WI38 (cell line): ENCODE results near the gene SRCIN1.

Source experiments
- H3K4me3 ChIP-seq: 2 replicates; pipeline ENCODE4 v1.5.1; 2011; ENCODE audit warnings: low read depth, mild to moderate bottlenecking, control low read depth, low read length
- TF ChIP-seq, protein P1 (sequence below): IDR thresholded peaks from 2 replicates; pipeline ENCODE4 v1.5.1; 2012; ENCODE audit warnings: low read depth, mild to moderate bottlenecking, control low read depth, low read length

SRCIN1 gene

DNA sequence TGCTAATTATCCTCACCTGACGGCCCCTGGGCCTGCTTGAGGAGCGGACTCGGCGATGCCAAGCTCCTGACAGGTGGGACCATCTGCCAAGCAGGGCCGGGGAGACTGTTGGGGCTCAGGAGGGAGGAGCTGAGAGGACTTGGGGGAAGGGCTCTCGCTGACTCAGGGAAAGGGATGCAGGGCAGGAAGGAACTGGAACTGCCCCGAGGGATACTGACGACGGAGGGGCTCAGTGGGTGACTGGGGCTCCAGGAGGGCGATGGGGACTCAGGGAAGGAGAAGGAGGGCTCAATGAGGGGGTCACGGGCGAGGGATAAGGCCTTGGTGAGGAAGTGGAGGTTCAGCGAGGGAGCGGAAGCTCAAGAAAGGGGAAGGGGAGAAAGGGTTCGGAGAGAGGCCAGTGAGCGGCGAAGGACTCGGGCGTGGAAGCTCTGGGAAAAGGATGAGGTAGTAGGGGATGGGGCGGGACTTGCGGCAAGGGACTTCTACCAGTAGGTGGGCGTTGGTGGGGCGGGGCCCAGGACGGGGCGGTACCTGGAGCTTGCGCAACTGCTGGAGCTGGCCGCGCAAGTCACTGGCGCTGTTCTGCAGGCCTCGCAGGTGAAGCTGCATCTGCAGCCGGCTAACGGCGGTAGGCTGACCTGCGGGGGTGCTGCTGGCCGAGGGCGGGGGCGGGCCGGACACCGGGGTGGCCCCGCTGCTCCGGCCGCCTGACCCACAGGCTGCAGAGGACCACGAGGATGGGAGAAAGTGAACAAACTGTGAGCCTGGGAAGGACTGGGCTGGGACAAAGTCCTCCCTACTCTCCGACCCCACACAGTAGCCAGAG, 46.5 kb downstream of the SRCIN1 start:
- no peak overlapping the region for H3K4me3 ChIP-seq
- TF ChIP-seq, protein P1, sequence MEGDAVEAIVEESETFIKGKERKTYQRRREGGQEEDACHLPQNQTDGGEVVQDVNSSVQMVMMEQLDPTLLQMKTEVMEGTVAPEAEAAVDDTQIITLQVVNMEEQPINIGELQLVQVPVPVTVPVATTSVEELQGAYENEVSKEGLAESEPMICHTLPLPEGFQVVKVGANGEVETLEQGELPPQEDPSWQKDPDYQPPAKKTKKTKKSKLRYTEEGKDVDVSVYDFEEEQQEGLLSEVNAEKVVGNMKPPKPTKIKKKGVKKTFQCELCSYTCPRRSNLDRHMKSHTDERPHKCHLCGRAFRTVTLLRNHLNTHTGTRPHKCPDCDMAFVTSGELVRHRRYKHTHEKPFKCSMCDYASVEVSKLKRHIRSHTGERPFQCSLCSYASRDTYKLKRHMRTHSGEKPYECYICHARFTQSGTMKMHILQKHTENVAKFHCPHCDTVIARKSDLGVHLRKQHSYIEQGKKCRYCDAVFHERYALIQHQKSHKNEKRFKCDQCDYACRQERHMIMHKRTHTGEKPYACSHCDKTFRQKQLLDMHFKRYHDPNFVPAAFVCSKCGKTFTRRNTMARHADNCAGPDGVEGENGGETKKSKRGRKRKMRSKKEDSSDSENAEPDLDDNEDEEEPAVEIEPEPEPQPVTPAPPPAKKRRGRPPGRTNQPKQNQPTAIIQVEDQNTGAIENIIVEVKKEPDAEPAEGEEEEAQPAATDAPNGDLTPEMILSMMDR, result no peak

DNA sequence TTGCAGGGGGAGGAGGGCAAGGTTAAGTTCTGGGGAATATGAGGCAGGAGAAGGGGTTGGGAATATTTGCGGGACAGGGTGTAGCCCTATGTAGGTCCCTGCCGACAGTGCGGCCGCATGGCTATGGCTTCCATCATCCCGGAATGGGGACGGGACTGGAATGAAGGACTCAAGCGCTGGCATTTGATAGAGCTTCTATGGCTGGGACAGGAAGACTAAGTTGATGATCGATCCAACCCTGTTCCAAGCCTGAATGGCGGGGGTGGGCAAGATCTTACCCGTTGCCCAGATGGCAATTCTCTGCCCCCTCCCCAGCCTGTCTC, 47.1 kb downstream of the SRCIN1 start:
- peak overlapping the region; percentile 20 for H3K4me3 ChIP-seq
- TF ChIP-seq, protein P1, result no peak

DNA sequence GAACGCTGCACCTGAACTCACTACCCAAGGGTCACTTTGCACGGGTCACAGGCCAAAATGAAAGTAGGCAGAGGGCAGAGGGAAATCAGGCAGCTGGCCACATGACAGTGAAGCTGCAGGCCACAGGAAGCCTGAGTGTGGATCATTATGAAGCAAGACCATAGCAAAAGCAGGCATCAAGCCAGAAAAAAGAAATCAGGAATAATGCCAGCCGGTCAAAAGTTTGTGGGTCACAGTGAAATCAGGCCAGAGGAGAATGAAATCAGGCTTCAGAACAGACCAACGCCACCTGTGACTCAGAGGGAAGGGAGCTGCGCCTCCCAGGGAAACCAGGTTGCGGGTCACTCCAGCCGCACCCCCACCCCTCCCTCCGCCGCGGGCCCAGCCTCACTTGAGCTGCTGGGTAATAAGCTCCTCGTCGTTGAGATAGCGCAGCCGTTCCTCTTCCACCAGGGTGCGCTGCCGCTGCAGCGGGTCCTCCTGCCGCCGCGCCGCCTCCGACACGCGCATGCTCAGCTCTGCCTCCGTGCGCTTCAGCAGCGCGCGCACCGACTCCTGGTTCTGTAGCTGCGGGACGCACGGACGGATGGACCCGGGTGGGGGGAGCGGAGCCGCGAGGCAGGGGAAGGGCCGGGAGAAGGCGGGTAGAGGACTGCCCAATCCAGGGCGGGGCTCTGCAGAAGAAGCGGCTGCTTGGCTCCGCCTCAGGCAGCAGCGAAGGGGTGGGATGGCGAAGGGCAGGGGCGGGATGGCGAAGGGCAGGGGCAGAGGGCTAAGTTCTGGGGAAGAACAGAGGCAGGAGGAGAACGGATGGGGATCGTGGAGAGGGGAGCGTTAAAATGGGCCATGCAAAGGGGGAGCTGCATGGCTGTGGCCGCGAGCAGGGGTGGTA, 47.7 kb downstream of the SRCIN1 start:
- H3K4me3 ChIP-seq, result peak overlapping the region; percentile 20
- TF ChIP-seq, protein P1, result peak; percentile 92

DNA sequence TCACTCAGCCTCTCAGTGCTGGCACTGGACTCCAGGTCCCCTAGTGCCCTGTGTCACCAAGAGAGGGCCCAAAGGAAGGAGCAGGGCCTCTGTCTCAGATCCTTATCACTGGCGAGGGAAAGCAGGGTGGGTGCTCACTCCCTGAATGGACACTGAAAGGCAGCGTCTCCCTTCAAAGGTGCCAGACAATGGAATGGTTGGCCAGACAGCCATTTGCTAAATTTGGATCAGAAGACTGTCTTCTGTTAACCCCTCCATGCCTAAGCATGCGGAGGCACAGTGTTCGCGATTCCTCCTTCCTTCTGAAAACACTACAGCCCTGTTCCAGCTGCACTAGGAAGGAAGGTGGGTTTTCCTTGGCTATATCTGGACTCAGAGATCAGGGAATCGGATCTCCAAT, 48.4 kb downstream of the SRCIN1 start:
- TF ChIP-seq, protein P1, result no peak
- peak overlapping the region; percentile 20; the same call in 1 of the 2 replicates for H3K4me3 ChIP-seq

DNA sequence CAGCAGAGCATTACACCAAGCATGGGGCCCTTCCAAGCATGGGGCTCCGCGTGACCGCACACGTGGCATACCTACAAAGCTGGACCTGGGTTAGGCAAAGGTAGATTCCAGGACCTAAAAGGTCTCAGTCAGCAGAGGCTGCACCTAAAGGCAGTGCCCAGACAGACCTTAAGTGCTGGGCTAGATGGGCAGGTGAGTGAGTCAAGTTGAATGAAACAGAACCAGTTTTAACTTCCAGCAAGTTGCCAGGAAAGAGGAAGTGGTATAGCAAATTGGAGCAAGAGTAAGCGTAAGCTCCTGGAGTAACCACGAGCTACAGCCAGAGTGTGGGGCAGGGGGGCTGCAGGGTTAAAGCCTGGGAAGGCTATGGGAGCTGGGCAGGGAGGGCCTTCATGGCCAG, 49.5 kb downstream of the SRCIN1 start:
- H3K4me3 ChIP-seq, result no peak overlapping the region
- TF ChIP-seq, protein P1, result no peak

DNA sequence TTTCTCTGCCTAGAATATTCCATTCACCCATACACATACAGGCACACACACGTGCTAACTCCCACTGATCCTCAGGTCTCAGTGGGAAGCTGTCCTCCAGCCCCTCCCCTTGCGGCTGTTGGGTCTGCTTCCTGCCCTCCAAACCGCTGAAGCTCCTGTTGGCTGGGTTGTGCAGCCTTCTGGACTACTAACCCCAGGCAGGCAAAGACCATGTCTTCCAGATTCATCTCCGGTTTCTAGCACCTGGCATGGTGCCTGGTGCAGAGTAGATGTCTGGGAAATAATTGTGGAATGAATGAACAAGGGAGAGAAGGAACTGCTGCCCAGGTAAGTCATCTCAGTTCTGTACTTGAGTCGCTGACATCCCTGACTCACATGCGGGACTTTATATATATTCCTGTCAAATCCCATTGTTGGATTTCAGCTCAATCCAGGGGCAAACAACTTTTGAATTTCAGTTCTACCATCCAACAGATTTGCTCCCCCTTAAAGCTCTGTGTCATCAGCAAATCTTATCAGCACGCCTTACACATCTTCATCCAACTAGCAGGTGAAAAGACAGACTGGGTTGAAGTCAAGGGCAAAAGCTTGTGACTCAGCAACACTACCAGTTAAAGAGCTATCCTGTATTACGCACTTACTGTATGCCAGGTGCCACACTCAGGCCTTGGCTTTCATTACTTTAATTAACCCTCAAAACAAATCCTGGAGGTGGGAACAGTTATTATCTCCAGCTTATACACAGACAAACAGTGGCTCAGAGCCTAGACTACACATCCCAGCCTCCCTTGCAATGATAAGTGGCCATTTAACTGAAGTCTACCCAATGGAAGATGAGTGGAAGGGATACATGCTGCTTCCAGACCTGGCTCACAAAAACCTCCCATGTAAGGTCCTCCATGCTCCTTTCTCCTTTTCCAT, 51.1 kb downstream of the SRCIN1 start:
- no peak overlapping the region for H3K4me3 ChIP-seq
- TF ChIP-seq, protein P1, result no peak
